Measurements from ENCODE around the gene AGTPBP1.

GRCh38 chr9:85639675-85640186 is 102.0 kb downstream of the AGTPBP1 start:
- TF ChIP-seq EZH2 (IDR thresholded peaks at IDR 0.05; ENCODE audit: insufficient read depth, poor library complexity, severe bottlenecking) (no peak), EZH2phosphoT487 (IDR thresholded peaks at IDR 0.05; ENCODE audit: insufficient read depth, low read depth) (no peak)

Data from GM23248 (cell line).